GM12874 (cell line): ENCODE data around the gene WDR86.

Experiments used
- TF ChIP-seq, protein P1 (sequence below): IDR thresholded peaks from 2 replicates; pipeline ENCODE4 v1.5.1; 2011; ENCODE audit warnings: low read depth, mild to moderate bottlenecking, control low read depth, low read length, moderate library complexity; ENCODE audit not compliant: insufficient read depth

WDR86 gene

DNA sequence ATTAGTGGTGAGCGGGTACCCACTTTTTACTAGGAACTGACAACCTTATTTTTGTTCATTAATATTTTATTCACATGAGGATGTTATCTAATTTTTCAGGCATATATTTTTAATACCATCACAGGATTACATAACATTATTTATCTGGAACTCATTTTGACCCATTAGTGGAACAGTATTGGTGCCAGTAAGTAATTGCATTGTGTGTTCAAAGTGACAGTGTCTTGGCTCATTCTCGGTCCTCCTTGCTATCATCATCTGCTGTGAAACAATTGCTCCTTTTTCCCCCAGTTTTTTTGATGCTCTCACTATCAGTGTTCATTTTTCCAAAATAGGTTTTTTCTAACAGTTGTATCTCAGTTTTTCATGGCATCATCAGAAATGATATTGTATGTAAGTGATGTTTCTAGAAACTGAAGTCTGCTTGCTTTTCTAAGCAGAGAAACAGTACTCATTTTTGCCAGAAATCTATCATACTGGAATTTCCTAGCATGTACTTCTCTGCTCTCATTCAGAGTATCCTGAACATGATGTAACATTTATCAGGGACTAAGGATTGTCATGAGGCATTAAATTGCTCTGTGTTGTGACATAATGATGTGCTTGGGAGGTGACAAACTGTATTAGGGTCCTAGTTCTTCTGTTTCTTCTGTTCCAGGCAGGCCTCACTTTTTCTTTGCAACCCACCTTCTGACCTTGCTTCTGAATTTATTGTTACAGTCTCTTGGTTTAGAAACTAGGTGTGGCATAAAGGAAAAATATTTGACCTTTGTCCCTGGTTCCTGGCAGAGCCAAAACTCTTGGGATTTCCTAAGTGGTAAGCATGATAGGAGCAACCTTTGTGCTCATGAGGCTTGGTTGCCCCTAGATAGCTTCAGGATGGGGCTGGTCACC lies 64.0 kb downstream of the WDR86 start:
- TF ChIP-seq, protein P1, sequence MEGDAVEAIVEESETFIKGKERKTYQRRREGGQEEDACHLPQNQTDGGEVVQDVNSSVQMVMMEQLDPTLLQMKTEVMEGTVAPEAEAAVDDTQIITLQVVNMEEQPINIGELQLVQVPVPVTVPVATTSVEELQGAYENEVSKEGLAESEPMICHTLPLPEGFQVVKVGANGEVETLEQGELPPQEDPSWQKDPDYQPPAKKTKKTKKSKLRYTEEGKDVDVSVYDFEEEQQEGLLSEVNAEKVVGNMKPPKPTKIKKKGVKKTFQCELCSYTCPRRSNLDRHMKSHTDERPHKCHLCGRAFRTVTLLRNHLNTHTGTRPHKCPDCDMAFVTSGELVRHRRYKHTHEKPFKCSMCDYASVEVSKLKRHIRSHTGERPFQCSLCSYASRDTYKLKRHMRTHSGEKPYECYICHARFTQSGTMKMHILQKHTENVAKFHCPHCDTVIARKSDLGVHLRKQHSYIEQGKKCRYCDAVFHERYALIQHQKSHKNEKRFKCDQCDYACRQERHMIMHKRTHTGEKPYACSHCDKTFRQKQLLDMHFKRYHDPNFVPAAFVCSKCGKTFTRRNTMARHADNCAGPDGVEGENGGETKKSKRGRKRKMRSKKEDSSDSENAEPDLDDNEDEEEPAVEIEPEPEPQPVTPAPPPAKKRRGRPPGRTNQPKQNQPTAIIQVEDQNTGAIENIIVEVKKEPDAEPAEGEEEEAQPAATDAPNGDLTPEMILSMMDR = no peak

- TF ChIP-seq, protein P1 = no peak
Observed at GRCh38 chr7:151343516-151343915, 66.3 kb downstream of the WDR86 start.

GRCh38 chr7:151342811-151343210 lies 67.0 kb downstream of the WDR86 start:
- TF ChIP-seq, protein P1 = no peak

GRCh38 chr7:151342102-151342646 lies 67.7 kb downstream of the WDR86 start:
- TF ChIP-seq, protein P1 = no peak

GRCh38 chr7:151341357-151342101 lies 68.3 kb downstream of the WDR86 start, which contains the start of gene NUB1:
Gene NUB1, plus strand, starts transcription at chr7:151341812. Its CDS starts 3,538 bp downstream, at chr7:151345350.
- TF ChIP-seq, protein P1 = no peak

DNA sequence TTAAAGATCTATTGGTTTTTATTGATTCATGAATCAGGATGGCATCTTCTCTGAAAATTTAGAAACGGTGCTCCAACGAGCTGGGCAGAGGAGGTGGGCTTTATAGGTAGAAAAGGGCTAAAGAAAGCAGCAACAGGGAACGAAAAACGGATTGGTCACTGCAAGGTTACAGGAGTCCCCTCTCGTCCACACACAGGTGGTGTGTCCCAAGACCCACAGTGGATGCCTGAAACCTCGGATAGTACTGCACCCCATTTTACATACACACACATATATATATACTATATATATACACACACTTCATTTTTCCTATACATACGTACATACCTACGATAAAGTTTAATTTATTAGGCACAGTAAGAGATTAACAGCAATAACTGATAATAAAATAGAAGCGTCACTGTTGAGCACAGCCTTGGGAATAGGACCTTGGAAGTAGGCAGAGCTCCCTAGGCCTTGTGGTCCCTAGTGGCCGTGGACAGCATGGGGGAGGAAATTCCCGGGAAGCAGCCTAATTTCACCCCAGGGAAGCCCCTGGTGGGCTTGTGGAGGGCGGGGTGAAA lies 69.0 kb downstream of the WDR86 start:
- TF ChIP-seq, protein P1 = no peak

DNA sequence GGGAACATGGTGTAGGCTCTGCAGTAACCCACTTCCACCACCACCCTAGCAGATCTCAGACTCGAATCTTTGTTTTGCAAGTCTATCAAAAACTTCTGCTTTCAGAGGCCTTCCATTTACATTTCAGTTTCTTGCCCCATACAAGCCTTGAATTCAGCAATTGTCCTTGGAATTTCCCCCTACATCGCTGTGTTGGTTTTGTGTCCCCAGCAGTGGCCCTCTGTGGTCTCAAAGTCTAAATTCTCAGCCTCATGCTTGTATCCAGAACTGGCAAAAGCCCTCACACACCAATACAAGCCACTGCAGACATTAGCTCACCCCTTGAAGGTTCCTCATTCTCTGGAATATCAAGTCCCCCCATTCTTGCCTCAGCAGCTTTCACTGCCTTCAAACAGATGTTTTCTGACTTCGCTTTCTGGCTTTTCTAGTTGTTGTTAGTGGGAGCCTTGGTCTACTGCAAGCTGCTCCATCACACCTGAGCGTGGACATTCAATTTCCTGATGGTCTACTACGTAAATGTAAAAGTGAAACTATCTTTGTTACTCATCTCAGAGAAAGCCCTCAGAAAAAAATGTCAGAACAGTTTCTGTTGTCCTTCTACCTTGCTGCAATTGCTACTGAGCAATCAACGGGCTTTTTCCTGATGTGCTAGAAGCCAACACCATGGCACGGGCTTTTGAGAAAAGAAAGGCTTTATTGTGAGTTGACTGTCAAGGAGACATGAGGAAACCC lies 70.0 kb downstream of the WDR86 start:
- TF ChIP-seq, protein P1 = no peak
